ENCODE results near the gene CCL7.
"Not testable (repeated sequence)": the region's sequence is repeated elsewhere in the genome, so short reads cannot be mapped to it uniquely, and the experiment has no call there.

The CCL7 gene

GRCh38 chr17:34269969-34270368 is at the start of gene CCL7:
TSS of gene CCL7 (plus strand) at chr17:34270221. CDS start at chr17:34270291, 70 bp downstream.
- DNase-seq: no peak

- DNase-seq: no peak
These were observed 49.1 kb upstream of the CCL7 start for GRCh38 chr17:34220752-34221395.

GRCh38 chr17:34221411-34221810 is 48.6 kb upstream of the CCL7 start:
- DNase-seq: no peak

- no peak for DNase-seq
These were observed 47.1 kb upstream of the CCL7 start for GRCh38 chr17:34222722-34223497.

GRCh38 chr17:34225046-34225445 is 45.0 kb upstream of the CCL7 start:
- DNase-seq: no peak

GRCh38 chr17:34226011-34226743 is 43.8 kb upstream of the CCL7 start:
- no peak for DNase-seq

GRCh38 chr17:34226744-34227034 is 43.3 kb upstream of the CCL7 start:
- no peak for DNase-seq

- DNase-seq: not testable (repeated sequence)
These were observed 42.7 kb upstream of the CCL7 start for GRCh38 chr17:34227293-34227692.

- DNase-seq: no peak
These were observed 42.3 kb upstream of the CCL7 start for GRCh38 chr17:34227707-34228106.

- no peak for DNase-seq
These were observed 41.2 kb upstream of the CCL7 start for GRCh38 chr17:34228781-34229180.

GRCh38 chr17:34230342-34230741 is 39.7 kb upstream of the CCL7 start:
- no peak for DNase-seq

- DNase-seq: no peak
These were observed 35.4 kb upstream of the CCL7 start for GRCh38 chr17:34234616-34235015.

- DNase-seq: no peak
These were observed 34.5 kb upstream of the CCL7 start for GRCh38 chr17:34235389-34236028.

- DNase-seq: no peak
These were observed 33.6 kb upstream of the CCL7 start for GRCh38 chr17:34236281-34236892.

GRCh38 chr17:34237458-34237857 is 32.6 kb upstream of the CCL7 start:
- DNase-seq: no peak

- no peak for DNase-seq
These were observed 29.0 kb upstream of the CCL7 start for GRCh38 chr17:34241062-34241461.

GRCh38 chr17:34242587-34243363 is 27.2 kb upstream of the CCL7 start:
- peak in 1 of 2 donors; percentile 27 for DNase-seq

GRCh38 chr17:34243364-34244320 is 26.4 kb upstream of the CCL7 start:
- no peak for DNase-seq

GRCh38 chr17:34245351-34245905 is 24.6 kb upstream of the CCL7 start:
- no peak for DNase-seq

GRCh38 chr17:34246446-34246845 is 23.6 kb upstream of the CCL7 start:
- peak in 1 of 2 donors; percentile 43 for DNase-seq

GRCh38 chr17:34246881-34247280 is 23.1 kb upstream of the CCL7 start:
- DNase-seq: no peak

Data from CD4-positive, alpha-beta T cell treated with Interleukin-4 for 1 hour (primary cell).